GM19099 (cell line): ENCODE results near the gene P3H3.

Experiments used
- POLR2A ChIP-seq: IDR thresholded peaks from 3 replicates; pipeline ENCODE4 v1.6.1; 2011; ENCODE audit warnings: low read depth; ENCODE audit not compliant: insufficient read length; ENCODE audit errors: extremely low read depth

The P3H3 gene

DNA sequence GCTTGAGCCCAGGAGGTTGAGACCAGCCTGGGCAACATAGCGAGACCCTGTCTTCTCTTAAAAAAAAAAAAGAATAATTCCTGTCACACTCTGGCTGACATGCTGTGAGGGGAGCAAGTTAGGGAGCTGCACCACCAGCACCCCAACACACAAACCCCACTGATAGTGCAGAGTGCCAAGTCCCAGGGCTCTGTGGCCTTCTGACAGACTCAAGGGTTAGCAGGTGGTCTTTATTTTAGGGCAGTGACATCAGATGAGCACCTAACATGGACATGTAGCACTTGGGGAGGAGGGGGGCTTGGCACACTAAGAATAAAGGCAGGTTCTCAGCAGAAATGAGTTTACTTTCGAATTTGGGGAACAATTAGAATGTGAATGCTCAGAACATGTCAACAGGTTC is 30.6 kb downstream of the P3H3 start:
- no peak for TF ChIP-seq POLR2A

- no peak for TF ChIP-seq POLR2A
Measured at GRCh38 chr12:6860116-6860515, 31.9 kb downstream of the P3H3 start.

DNA sequence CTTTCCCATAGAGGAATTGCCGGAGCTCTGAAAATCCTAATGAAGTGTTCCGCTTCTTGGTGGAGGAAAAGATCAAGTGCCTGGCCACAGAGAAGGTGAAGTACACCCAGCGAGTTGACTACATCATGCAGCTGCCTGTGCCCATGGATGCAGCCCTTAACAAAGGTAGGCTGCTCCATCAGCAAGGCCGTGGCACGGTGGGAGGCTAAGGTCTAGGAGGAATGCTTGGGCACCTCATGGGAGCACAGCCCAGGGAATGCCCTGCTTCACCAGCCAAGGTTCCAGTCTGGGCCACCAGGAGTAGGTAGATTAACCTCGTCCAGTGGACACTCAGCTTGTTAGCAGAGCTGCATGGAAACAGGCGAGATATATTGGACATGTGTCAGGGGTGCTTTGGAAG is 32.7 kb downstream of the P3H3 start:
- no peak for TF ChIP-seq POLR2A

GRCh38 chr12:6861391-6861790 is 33.2 kb downstream of the P3H3 start:
- no peak for TF ChIP-seq POLR2A

GRCh38 chr12:6863033-6863432 is 34.8 kb downstream of the P3H3 start:
- TF ChIP-seq POLR2A: no peak

DNA sequence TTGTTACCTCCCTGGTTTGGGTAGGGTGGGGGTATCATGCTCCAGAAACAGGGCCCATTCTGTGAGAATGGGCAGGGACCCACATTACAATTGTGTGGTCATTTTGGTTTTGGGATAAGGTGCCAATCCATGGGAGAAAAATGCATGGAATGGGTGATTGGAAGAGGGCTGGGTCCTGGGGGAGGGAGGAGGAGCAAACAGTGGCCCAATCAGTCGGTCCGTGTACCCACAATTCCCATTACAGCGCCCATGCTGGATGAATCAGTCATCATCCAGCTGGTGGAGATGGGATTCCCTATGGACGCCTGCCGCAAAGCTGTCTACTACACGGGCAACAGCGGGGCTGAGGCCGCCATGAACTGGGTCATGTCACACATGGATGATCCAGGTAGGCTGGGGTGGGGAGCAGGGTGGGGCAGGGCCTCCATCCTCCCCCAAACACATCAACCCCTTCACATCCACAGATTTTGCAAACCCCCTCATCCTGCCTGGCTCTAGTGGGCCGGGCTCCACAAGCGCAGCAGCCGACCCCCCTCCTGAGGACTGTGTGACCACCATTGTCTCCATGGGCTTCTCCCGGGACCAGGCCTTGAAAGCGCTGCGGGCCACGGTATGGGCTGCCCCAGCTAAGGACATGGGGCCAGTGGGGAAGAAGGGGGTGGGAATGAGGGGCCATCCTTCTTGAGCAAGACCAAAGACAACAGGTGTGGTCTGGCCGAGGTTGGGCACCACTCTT is 35.5 kb downstream of the P3H3 start:
- no peak for TF ChIP-seq POLR2A

GRCh38 chr12:6866163-6866919 is 38.1 kb downstream of the P3H3 start:
- TF ChIP-seq POLR2A: no peak

GRCh38 chr12:6866920-6867412 is 38.8 kb downstream of the P3H3 start:
- no peak for TF ChIP-seq POLR2A

- TF ChIP-seq POLR2A: peak; percentile 98
Measured at GRCh38 chr12:6867413-6868210, 39.4 kb downstream of the P3H3 start, which contains the start of gene TPI1. Gene TPI1, plus strand, starts transcription at chr12:6867531. Its CDS starts 36 bp downstream, at chr12:6867567.

GRCh38 chr12:6868211-6869048 is 40.2 kb downstream of the P3H3 start:
- no peak for TF ChIP-seq POLR2A

GRCh38 chr12:6869049-6870021 is 41.1 kb downstream of the P3H3 start:
- TF ChIP-seq POLR2A: no peak

DNA sequence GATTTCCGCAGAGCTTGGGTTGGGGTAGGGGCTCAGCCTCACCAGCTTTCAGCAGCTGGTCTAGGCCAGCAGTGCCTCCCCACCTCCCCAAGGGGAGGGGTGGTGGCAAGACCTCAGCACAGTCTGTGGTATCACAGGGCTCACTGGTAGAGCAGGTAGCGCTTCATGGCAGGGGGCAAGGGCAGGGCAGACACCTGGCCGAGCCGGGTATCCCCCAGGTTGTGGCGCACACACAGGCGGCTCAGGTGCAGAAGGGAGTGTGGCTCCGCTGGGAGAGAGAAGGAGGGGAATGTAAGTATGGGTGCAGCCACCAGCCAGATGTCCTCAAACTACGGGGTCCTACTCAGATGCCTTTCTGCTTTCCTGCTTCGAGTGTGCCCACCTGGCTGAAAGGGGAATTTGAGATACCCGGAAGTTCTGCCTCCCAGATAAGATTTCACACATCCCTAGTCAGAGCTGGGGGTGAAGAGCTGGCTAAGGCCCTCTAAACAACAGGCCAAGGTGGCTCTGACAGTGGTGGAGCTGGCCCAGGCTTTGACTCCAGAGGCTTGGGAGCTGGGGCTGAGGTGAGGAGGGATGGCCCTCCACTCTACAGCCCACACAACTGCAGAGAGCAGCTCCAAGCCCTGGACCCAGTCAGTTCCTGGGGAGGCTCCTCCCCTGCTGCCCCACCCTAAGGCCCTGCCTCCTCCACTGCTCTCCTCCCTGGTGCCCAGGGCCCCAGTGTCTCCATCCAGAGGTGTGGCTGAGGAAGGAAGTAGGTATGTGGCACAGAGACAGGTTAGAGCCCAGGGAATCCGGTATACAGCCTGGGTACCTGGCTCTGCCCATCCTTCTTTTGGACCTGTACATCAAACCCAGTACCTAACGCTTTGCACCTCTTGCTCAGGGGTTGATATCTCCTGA is 43.1 kb downstream of the P3H3 start:
- TF ChIP-seq POLR2A: peak; percentile 39
